Measurements from ENCODE around the gene RCOR2. TPM values are rescaled to one million over a fixed set of nuclear protein-coding genes. Genes with fewer than 3 reads are reported as not detected.

RCOR2 gene
- total and polyA plus RNA-seq, 10 donors, result 0.07 to 0.52 (median 0.19) TPM; not detected in 2

GRCh38 chr11:63888170-63889086 is 28.5 kb downstream of the RCOR2 start:
- WGBS, 5 donors, result 10 to 22% (median 11%) methylated on average over 24 to 25 of the region's 25 CpGs
- H3K36me3 ChIP-seq, result peaks cover 0 to 26% (median 2%) of the 10 kb centered on the region in 6 donors
- H3K9me3 ChIP-seq, result no peaks in the 10 kb centered on the region
- intact Hi-C loops (cut with DNase I; ENCODE audit: low total_unique reads), result no loop called here
- TF ChIP-seq POLR2A (IDR thresholded peaks at IDR 0.05) (no peak), CTCF (IDR thresholded peaks at IDR 0.05 in 8 of 11, conservative IDR thresholded peaks at IDR 0.05 in 3 of 11) (peak in 1 of 11 experiments; percentile 9), POLR2AphosphoS5 (IDR thresholded peaks at IDR 0.05) (peak; percentile 34 to 67 (median 61))
- H3K4me3 ChIP-seq, result peak overlapping the region; percentile 11 to 71 (median 42)
- peak overlapping the region; percentile 74 to 93 (median 86) for H3K27ac ChIP-seq
- peak; percentile 92 for DNase-seq
- peaks cover 36 to 100% (median 69%) of the 10 kb centered on the region in 6 donors for H3K4me1 ChIP-seq
- H3K27me3 ChIP-seq (replicated peaks in 1 of 7), result no peaks in the 10 kb centered on the region

- DNase-seq, result no peak
- peaks cover 41 to 100% (median 78%) of the 10 kb centered on the region in 6 donors for H3K4me1 ChIP-seq
- peak overlapping the region in 4 of 8 donors; percentile 41 to 71 (median 52) for H3K4me3 ChIP-seq
- 34 to 52% (median 44%) methylated on average over 6 of the region's 6 CpGs for WGBS, 5 donors
- no peak for TF ChIP-seq CTCF (IDR thresholded peaks at IDR 0.05 in 8 of 11, conservative IDR thresholded peaks at IDR 0.05 in 3 of 11)
- TF ChIP-seq POLR2A (IDR thresholded peaks at IDR 0.05), result no peak
- TF ChIP-seq POLR2AphosphoS5 (IDR thresholded peaks at IDR 0.05), result no peak
- no peaks in the 10 kb centered on the region for H3K27me3 ChIP-seq (replicated peaks in 1 of 7)
- peak overlapping the region; percentile 74 to 93 (median 86) for H3K27ac ChIP-seq
- H3K36me3 ChIP-seq, result peaks cover 0 to 24% (median 2%) of the 10 kb centered on the region in 6 donors
- H3K9me3 ChIP-seq, result no peaks in the 10 kb centered on the region
- intact Hi-C loops (cut with DNase I; ENCODE audit: low total_unique reads), result no loop called here
Measured at GRCh38 chr11:63887386-63887999, 29.5 kb downstream of the RCOR2 start.

GRCh38 chr11:63884196-63884932 is 32.6 kb downstream of the RCOR2 start:
- 93 to 100% (median 94%) methylated on average over 4 of the region's 4 CpGs for WGBS, 5 donors
- no peaks in the 10 kb centered on the region for H3K27me3 ChIP-seq (replicated peaks in 1 of 7)
- H3K4me1 ChIP-seq, result peaks cover 33 to 100% (median 80%) of the 10 kb centered on the region in 6 donors
- no peaks in the 10 kb centered on the region for H3K9me3 ChIP-seq
- peak overlapping the region in 5 of 8 donors; percentile 12 to 46 (median 37) for H3K27ac ChIP-seq
- peaks cover 0 to 11% (median 0%) of the 10 kb centered on the region in 6 donors for H3K36me3 ChIP-seq
- DNase-seq, result no peak
- no peak overlapping the region for H3K4me3 ChIP-seq
- no peak for TF ChIP-seq CTCF (IDR thresholded peaks at IDR 0.05 in 8 of 11, conservative IDR thresholded peaks at IDR 0.05 in 3 of 11)
- no peak for TF ChIP-seq POLR2AphosphoS5 (IDR thresholded peaks at IDR 0.05)
- no peak for TF ChIP-seq POLR2A (IDR thresholded peaks at IDR 0.05)
- intact Hi-C loops (cut with DNase I; ENCODE audit: low total_unique reads), result no loop called here
